HG02943 (cell line): ENCODE data around the gene KLHL3.
A peak's percentile ranks its signal among the peaks of the same experiment; 100 is the strongest.
"Not testable (repeated sequence)": the region's sequence is repeated elsewhere in the genome, so short reads cannot be mapped to it uniquely, and the experiment has no call there.

Source experiments
- ATAC-seq: cut with Tn5 transposase; IDR thresholded peaks from one replicate; pipeline ENCODE4 v1.9.1; 2021; ENCODE audit warnings: mild to moderate bottlenecking, low read depth, moderate library complexity; ENCODE audit not compliant: unreplicated experiment

KLHL3 gene

GRCh38 chr5:137735555-137736284, at the start of gene KLHL3:
Gene KLHL3 (minus strand): TSS chr5:137736089. CDS start chr5:137735646, 443 bp downstream.
- ATAC-seq, result no peak

- no peak for ATAC-seq
Observed at GRCh38 chr5:137782984-137783536, 47.2 kb upstream of the KLHL3 start.

- no peak for ATAC-seq
Observed at GRCh38 chr5:137782055-137782454, 46.2 kb upstream of the KLHL3 start.

- no peak for ATAC-seq
Observed at GRCh38 chr5:137778772-137779564, 43.1 kb upstream of the KLHL3 start.

GRCh38 chr5:137767937-137768336, 32.0 kb upstream of the KLHL3 start:
- ATAC-seq, result not testable (repeated sequence)

GRCh38 chr5:137761566-137761965, 25.7 kb upstream of the KLHL3 start:
- ATAC-seq, result no peak

- ATAC-seq, result no peak
Observed at GRCh38 chr5:137760719-137761516, 25.0 kb upstream of the KLHL3 start.

- no peak for ATAC-seq
Observed at GRCh38 chr5:137760294-137760693, 24.4 kb upstream of the KLHL3 start.

GRCh38 chr5:137758715-137759306, 22.9 kb upstream of the KLHL3 start:
- peak; percentile 33 for ATAC-seq

- ATAC-seq, result no peak
Observed at GRCh38 chr5:137758121-137758520, 22.2 kb upstream of the KLHL3 start.

- no peak for ATAC-seq
Observed at GRCh38 chr5:137757634-137758033, 21.7 kb upstream of the KLHL3 start.

GRCh38 chr5:137754961-137755762, 19.3 kb upstream of the KLHL3 start:
- peak; percentile 19 for ATAC-seq

- ATAC-seq, result peak; percentile 78
Observed at GRCh38 chr5:137754188-137754960, 18.5 kb upstream of the KLHL3 start, which contains the start of gene HNRNPA0. Gene HNRNPA0 (minus strand): TSS chr5:137754363. CDS start chr5:137754066, 297 bp downstream.

- ATAC-seq, result peak; percentile 13
Observed at GRCh38 chr5:137753691-137754187, 17.9 kb upstream of the KLHL3 start.

- ATAC-seq, result no peak
Observed at GRCh38 chr5:137752905-137753690, 17.2 kb upstream of the KLHL3 start.

- ATAC-seq, result no peak
Observed at GRCh38 chr5:137751869-137752491, 16.1 kb upstream of the KLHL3 start.

- ATAC-seq, result no peak
Observed at GRCh38 chr5:137750436-137750835, 14.5 kb upstream of the KLHL3 start.
